SU-DHL-6 (cell line): ENCODE measurements around the gene ASCL2.

Experiments
- H2AFZ ChIP-seq: fragments of 200-600 bp; sonication (generic); 2 replicates; pipeline ENCODE4 v1.6.1; 2014; ENCODE audit warnings: low read depth, mild to moderate bottlenecking, moderate library complexity, mixed read lengths, antibody characterized with exemption, low read length; ENCODE audit not compliant: severe bottlenecking
- H3F3A ChIP-seq: fragments of 200-600 bp; shearing (Covaris generic); 2 replicates; pipeline ENCODE4 v1.6.0; 2016; ENCODE audit warnings: antibody characterized with exemption, mild to moderate bottlenecking; ENCODE audit not compliant: insufficient read depth
- H3K27ac ChIP-seq: fragments of 200-600 bp; sonication (generic); 2 replicates; pipeline ENCODE4 v1.5.1; 2016; ENCODE audit warnings: low read depth, mild to moderate bottlenecking, low read length, moderate library complexity, mixed read lengths
- H3K27me3 ChIP-seq: fragments of 200-600 bp; sonication (generic), shearing (Covaris generic); 2 replicates; pipeline ENCODE4 v1.6.0; 2014; ENCODE audit warnings: mild to moderate bottlenecking, low read length
- H3K36me3 ChIP-seq: fragments of 200-600 bp; sonication (generic); 2 replicates; pipeline ENCODE4 v1.6.1; 2014; ENCODE audit warnings: mild to moderate bottlenecking, low read length, mixed read lengths
- H3K4me2 ChIP-seq: fragments of 300-600, 200-600 bp; shearing (Covaris generic), sonication (generic); 2 replicates; pipeline ENCODE4 v1.6.0; 2014; ENCODE audit warnings: low read length, low read depth, mild to moderate bottlenecking; ENCODE audit not compliant: poor library complexity, severe bottlenecking
- H3K4me3 ChIP-seq: fragments of 200-600 bp; sonication (generic); 2 replicates; pipeline ENCODE4 v1.5.1; 2014; ENCODE audit warnings: antibody characterized with exemption, low read length, mild to moderate bottlenecking, mixed read lengths; ENCODE audit not compliant: insufficient read depth, poor library complexity, severe bottlenecking
- H3K79me2 ChIP-seq: fragments of 200-600 bp; sonication (generic); 2 replicates; pipeline ENCODE4 v1.6.1; 2014; ENCODE audit warnings: mild to moderate bottlenecking, low read length, moderate library complexity; ENCODE audit not compliant: insufficient read depth
- H3K9ac ChIP-seq: fragments of 200-600 bp; sonication (generic); 2 replicates; pipeline ENCODE4 v1.7.0; 2014; ENCODE audit warnings: mild to moderate bottlenecking, low read length
- H3K9me2 ChIP-seq: fragments of 200-600 bp; sonication (generic); replicated peaks from 2 replicates; pipeline ENCODE4 v1.6.1; 2014; ENCODE audit warnings: low read length; ENCODE audit not compliant: insufficient read depth
- H3K9me3 ChIP-seq: fragments of 200-600 bp; sonication (generic); 2 replicates; pipeline ENCODE4 v1.6.1; 2014; ENCODE audit warnings: low read length, mixed read lengths; ENCODE audit not compliant: insufficient read depth
- H4K20me1 ChIP-seq: fragments of 200-600 bp; sonication (generic); 2 replicates; pipeline ENCODE4 v1.6.1; 2014; ENCODE audit warnings: low read depth, mild to moderate bottlenecking, antibody characterized with exemption, low read length, moderate library complexity, mixed read lengths
- EZH2phosphoT487 ChIP-seq: fragments of 200-600 bp; sonication (generic), shearing (Covaris generic); conservative IDR thresholded peaks from 2 replicates; pipeline ENCODE4 v1.6.1; 2018; ENCODE audit warnings: mild to moderate bottlenecking, antibody characterized with exemption, low read length, moderate library complexity, mixed read lengths
- TF ChIP-seq, protein P1 (sequence below): fragments of 200-600 bp; sonication (generic); IDR thresholded peaks from one replicate; pipeline ENCODE4 v1.5.1; 2017; ENCODE audit warnings: antibody characterized with exemption, mild to moderate bottlenecking, low read length, moderate library complexity; ENCODE audit not compliant: insufficient read depth, poor library complexity, severe bottlenecking

Gene ASCL2

DNA sequence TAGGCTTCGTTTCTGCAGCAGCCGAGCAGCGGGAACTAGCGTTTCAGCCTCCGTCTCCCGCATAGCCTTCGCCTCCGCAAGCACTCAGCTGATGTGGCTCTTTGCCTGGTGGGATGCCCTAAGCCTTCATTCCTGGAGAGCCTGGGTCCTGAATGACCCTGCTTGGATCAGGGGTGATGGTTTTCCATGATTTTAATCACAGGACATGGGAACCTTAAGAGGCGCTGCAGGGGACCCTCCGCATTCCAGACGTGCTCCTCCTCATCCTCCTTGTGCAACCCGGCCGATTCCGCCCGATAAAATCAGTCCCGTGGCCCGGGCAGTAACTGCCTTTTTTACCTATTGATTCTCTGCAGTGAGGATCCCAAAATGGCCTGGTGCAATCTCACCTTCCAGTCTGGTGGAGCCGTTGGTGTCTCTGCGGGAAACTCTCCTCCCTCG is 23.2 kb upstream of the ASCL2 start:
- Histone ChIP-seq H3F3A (no peaks in the 10 kb centered on the region), H3K9me3 (no peaks in the 10 kb centered on the region), H3K27ac (no peak overlapping the region), H3K4me3 (no peak overlapping the region), H3K4me2 (no peak overlapping the region), H3K79me2 (no peaks in the 10 kb centered on the region), H3K9me2 (no peaks in the 10 kb centered on the region), H3K27me3 (no peaks in the 10 kb centered on the region), H4K20me1 (no peaks in the 10 kb centered on the region), H2AFZ (no peak overlapping the region), H3K9ac (no peak overlapping the region), H3K36me3 (no peaks in the 10 kb centered on the region)
- TF ChIP-seq, protein P1, sequence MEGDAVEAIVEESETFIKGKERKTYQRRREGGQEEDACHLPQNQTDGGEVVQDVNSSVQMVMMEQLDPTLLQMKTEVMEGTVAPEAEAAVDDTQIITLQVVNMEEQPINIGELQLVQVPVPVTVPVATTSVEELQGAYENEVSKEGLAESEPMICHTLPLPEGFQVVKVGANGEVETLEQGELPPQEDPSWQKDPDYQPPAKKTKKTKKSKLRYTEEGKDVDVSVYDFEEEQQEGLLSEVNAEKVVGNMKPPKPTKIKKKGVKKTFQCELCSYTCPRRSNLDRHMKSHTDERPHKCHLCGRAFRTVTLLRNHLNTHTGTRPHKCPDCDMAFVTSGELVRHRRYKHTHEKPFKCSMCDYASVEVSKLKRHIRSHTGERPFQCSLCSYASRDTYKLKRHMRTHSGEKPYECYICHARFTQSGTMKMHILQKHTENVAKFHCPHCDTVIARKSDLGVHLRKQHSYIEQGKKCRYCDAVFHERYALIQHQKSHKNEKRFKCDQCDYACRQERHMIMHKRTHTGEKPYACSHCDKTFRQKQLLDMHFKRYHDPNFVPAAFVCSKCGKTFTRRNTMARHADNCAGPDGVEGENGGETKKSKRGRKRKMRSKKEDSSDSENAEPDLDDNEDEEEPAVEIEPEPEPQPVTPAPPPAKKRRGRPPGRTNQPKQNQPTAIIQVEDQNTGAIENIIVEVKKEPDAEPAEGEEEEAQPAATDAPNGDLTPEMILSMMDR: no peak
- no peak for TF ChIP-seq EZH2phosphoT487

DNA sequence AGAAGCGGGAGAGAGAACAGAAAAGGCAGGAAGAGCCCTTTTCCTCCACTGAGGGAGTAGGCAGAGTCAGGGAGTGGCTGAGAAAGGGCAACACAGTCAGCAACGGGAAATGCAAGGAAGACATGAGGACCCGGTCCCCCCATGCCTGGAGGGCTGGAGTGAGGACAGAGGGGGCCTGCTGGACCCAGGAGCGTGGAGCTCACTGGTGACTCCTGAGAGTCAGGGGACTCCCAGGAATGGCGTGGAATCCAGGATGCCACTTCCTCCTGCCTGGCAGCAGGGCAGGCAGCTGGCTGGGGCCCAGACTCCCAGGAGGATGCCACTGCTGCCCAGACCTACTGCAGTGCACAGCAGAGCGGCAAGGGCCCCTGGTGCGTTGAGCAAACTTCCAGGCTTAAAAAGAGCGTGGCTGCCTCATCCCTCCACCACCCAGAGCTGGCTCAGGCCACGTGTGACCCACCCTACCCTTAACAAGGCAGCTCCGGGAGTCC is 20.0 kb upstream of the ASCL2 start:
- no peaks in the 10 kb centered on the region for H3K79me2 ChIP-seq
- no peaks in the 10 kb centered on the region for H3K27me3 ChIP-seq
- H3K9ac ChIP-seq: no peak overlapping the region
- no peaks in the 10 kb centered on the region for H3F3A ChIP-seq
- H3K4me3 ChIP-seq: no peak overlapping the region
- no peak overlapping the region for H3K4me2 ChIP-seq
- H4K20me1 ChIP-seq: no peaks in the 10 kb centered on the region
- H3K9me2 ChIP-seq: no peaks in the 10 kb centered on the region
- no peak overlapping the region for H2AFZ ChIP-seq
- TF ChIP-seq EZH2phosphoT487: no peak
- TF ChIP-seq, protein P1: no peak
- no peak overlapping the region for H3K27ac ChIP-seq
- no peaks in the 10 kb centered on the region for H3K36me3 ChIP-seq
- no peaks in the 10 kb centered on the region for H3K9me3 ChIP-seq

DNA sequence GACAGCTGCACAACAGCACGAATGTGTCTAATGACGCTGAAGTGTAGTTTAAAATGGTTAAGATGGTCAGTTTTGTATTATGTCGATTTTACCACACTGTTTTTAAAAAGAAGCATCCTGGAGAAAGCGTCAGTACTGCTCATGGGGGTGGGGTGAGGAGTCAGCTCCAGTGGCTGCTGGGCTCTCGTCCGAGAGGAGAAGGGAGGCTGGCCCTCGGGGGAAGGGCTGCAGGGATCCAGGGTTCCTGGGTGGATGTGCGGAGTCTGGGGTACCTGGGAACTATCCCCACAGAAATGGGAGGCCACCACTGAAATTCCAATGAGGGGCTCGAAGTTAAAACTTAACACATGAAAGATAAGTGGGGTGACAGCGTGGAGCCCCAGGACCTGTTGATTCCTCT is 19.5 kb upstream of the ASCL2 start:
- TF ChIP-seq, protein P1: no peak
- no peak for TF ChIP-seq EZH2phosphoT487
- Histone ChIP-seq H3K79me2 (no peaks in the 10 kb centered on the region), H3K9me3 (no peaks in the 10 kb centered on the region), H3K36me3 (no peaks in the 10 kb centered on the region), H3K27me3 (no peaks in the 10 kb centered on the region), H3K4me2 (no peak overlapping the region), H4K20me1 (no peaks in the 10 kb centered on the region), H2AFZ (no peak overlapping the region), H3F3A (no peaks in the 10 kb centered on the region), H3K9me2 (no peaks in the 10 kb centered on the region), H3K27ac (no peak overlapping the region), H3K9ac (no peak overlapping the region), H3K4me3 (no peak overlapping the region)
